ENCODE data around the gene FAIM2. TPM values are rescaled to one million over a fixed set of nuclear protein-coding genes. Genes with fewer than 3 reads are reported as not detected.

Gene FAIM2
- total RNA-seq (2014; rRNA removed; shearing (Covaris generic)): not detected in 2 replicates
- not detected in 2 replicates for polyA plus RNA-seq (2015; cell fraction: cytosol; rRNA removed)
- not detected in 2 replicates for polyA plus RNA-seq (2015; cell fraction: nucleus; rRNA removed)

- DNase-seq (ENCODE audit: low read depth, low spot score): no peak
These were observed at the start of gene FAIM2 for GRCh38 chr12:49903700-49904423. Gene FAIM2 (minus strand): TSS chr12:49903900. CDS start chr12:49903792, 108 bp downstream.

GRCh38 chr12:49953151-49953550, 49.5 kb upstream of the FAIM2 start:
- in situ Hi-C loops (cut with HindIII; ENCODE audit: low pct_unique_long_range_greater_than_20kb, low sequenced_read_pairs): no loop called here
- DNase-seq (ENCODE audit: low read depth, low spot score): no peak

More at GRCh38 chr12:49903700-49904423, at the start of gene FAIM2:
- in situ Hi-C loops (cut with HindIII; ENCODE audit: low pct_unique_long_range_greater_than_20kb, low sequenced_read_pairs): no loop called here

GRCh38 chr12:49952391-49953055, 48.8 kb upstream of the FAIM2 start:
- in situ Hi-C loops (cut with HindIII; ENCODE audit: low pct_unique_long_range_greater_than_20kb, low sequenced_read_pairs): no loop called here
- no peak for DNase-seq (ENCODE audit: low read depth, low spot score)

GRCh38 chr12:49951411-49952240, 47.9 kb upstream of the FAIM2 start:
- in situ Hi-C loops (cut with HindIII; ENCODE audit: low pct_unique_long_range_greater_than_20kb, low sequenced_read_pairs): no loop called here
- no peak for DNase-seq (ENCODE audit: low read depth, low spot score)

GRCh38 chr12:49950273-49951251, 46.9 kb upstream of the FAIM2 start, which contains the start of gene AQP2:
Gene AQP2 (plus strand): TSS chr12:49950737. CDS start chr12:49950831, 94 bp downstream.
- in situ Hi-C loops (cut with HindIII; ENCODE audit: low pct_unique_long_range_greater_than_20kb, low sequenced_read_pairs): no loop called here
- DNase-seq (ENCODE audit: low read depth, low spot score): no peak

GRCh38 chr12:49949866-49950265, 46.2 kb upstream of the FAIM2 start:
- in situ Hi-C loops (cut with HindIII; ENCODE audit: low pct_unique_long_range_greater_than_20kb, low sequenced_read_pairs): no loop called here
- no peak for DNase-seq (ENCODE audit: low read depth, low spot score)

GRCh38 chr12:49948866-49949845, 45.5 kb upstream of the FAIM2 start:
- no peak for DNase-seq (ENCODE audit: low read depth, low spot score)
- in situ Hi-C loops (cut with HindIII; ENCODE audit: low pct_unique_long_range_greater_than_20kb, low sequenced_read_pairs): no loop called here

- in situ Hi-C loops (cut with HindIII; ENCODE audit: low pct_unique_long_range_greater_than_20kb, low sequenced_read_pairs): no loop called here
- no peak for DNase-seq (ENCODE audit: low read depth, low spot score)
These were observed 44.0 kb upstream of the FAIM2 start for GRCh38 chr12:49947593-49948226.

GRCh38 chr12:49946497-49946896, 42.8 kb upstream of the FAIM2 start:
- peak; percentile 26 for DNase-seq (ENCODE audit: low read depth, low spot score)
- in situ Hi-C loops (cut with HindIII; ENCODE audit: low pct_unique_long_range_greater_than_20kb, low sequenced_read_pairs): no loop called here

GRCh38 chr12:49946086-49946485, 42.4 kb upstream of the FAIM2 start:
- no peak for DNase-seq (ENCODE audit: low read depth, low spot score)

GRCh38 chr12:49945394-49946080, 41.8 kb upstream of the FAIM2 start:
- in situ Hi-C loops (cut with HindIII; ENCODE audit: low pct_unique_long_range_greater_than_20kb, low sequenced_read_pairs): no loop called here
- peak; percentile 83 for DNase-seq (ENCODE audit: low read depth, low spot score)

More at GRCh38 chr12:49946086-49946485, 42.4 kb upstream of the FAIM2 start:
- in situ Hi-C loops (cut with HindIII; ENCODE audit: low pct_unique_long_range_greater_than_20kb, low sequenced_read_pairs): no loop called here

- in situ Hi-C loops (cut with HindIII; ENCODE audit: low pct_unique_long_range_greater_than_20kb, low sequenced_read_pairs): no loop called here
- no peak for DNase-seq (ENCODE audit: low read depth, low spot score)
These were observed 41.0 kb upstream of the FAIM2 start for GRCh38 chr12:49944718-49945117.

- no peak for DNase-seq (ENCODE audit: low read depth, low spot score)
- in situ Hi-C loops (cut with HindIII; ENCODE audit: low pct_unique_long_range_greater_than_20kb, low sequenced_read_pairs): no loop called here
These were observed 40.3 kb upstream of the FAIM2 start for GRCh38 chr12:49944046-49944445.

- in situ Hi-C loops (cut with HindIII; ENCODE audit: low pct_unique_long_range_greater_than_20kb, low sequenced_read_pairs): no loop called here
- no peak for DNase-seq (ENCODE audit: low read depth, low spot score)
These were observed 39.9 kb upstream of the FAIM2 start for GRCh38 chr12:49943625-49943960.

Data from SK-MEL-5 (cell line).